SKM-1 treated with dmso at 0.1 percent for 144 hours (cell line): Measurements from ENCODE around the gene AGAP1.

Experiments used
- DNase-seq: peaks from one replicate; lab custom pipeline; 2025; ENCODE audit not compliant: unreplicated experiment; lab: John Stamatoyannopoulos, UW

AGAP1 gene

DNA sequence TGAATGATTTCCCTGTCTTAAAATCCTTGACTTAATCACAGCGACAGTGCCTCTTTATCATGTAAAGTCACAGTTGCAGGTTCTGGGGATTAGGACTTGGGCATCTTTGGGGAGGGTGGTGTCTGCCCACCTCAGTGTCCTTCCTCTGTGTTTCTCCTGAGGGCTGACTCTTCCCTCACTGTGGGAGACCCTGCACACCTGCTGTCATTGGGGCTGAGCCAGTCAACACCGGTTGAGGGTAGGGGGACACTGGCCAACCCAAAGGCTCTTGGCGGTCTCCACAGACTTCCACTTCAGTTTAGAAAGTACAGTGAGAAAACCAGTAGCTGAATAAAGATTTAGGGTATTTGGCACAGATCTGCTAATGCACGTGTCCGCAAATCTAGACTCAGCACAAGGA lies 36.9 kb downstream of the AGAP1 start:
- no peak for DNase-seq

DNA sequence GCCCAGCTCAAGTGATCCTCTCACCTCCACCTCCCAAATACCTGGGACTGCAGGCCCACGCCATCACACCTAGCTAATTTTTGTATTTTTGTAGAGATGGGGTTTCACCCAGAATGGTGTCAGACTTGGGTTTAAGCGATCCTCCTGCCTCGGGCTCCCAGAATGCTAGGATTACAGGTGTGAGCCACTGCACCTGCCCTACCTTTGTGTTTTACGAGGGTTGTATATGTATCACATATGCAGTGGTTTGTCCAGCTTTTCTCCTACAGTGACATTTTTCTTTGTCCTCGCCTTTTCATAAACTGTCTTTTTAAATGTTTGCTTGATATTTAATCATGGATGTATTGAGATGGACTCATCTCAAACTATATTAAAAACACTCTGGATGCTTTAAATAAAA lies 38.5 kb downstream of the AGAP1 start:
- no peak for DNase-seq

DNA sequence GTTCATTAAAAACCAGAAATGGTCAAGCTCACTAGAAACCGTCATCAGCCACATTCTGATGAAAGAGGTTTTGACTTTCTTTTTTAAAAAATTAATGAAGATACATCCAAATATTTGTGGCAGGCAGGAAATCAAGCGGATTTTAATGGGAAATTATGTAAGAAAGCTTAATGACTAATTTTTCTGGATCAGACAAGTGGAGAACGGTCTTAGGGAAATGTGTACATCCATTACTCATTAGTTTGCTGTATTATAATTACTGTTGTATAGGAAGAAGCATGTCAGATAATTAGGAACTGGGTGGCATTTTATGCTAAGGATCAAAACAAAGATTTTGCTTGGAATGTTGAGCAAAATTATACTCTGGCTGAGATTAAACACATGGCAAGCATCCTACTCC lies 39.4 kb downstream of the AGAP1 start:
- DNase-seq = no peak

DNA sequence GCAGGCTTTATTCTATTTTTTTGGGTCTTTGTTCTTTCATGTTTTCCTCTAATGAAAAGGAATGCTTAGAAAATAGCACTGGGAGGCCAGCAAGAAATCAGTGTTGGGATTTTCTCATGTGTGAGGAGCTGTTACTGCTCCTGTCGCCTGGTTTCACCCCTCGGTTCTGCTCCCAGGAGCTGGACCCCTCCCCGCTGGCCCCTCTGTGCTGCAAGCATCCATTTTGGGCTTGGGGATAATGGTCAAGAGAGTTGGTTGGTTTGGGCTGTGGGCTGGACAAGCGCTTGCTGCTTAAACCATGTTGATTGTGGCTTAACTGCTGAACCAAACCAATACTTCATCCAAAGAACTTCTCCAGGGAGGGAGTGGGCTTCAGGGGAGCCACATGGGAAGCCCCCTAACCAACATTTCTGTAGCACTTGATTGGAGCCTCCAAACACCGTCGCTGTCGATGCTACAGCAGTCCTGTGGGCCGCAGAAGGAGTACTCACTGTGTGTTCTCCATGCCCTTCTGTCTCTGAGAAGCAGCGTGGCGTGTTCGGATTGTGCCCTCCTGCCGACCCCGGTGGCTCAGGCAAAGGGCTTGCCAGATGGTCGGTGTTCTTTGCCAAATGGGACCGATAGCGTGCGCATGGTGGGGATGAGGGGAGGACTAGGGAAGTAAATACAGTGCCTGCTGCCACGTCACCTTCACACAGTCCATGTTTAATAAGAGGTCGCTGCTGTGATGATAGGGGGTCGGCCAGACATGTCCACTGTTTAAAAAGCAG lies 40.0 kb downstream of the AGAP1 start:
- no peak for DNase-seq

DNA sequence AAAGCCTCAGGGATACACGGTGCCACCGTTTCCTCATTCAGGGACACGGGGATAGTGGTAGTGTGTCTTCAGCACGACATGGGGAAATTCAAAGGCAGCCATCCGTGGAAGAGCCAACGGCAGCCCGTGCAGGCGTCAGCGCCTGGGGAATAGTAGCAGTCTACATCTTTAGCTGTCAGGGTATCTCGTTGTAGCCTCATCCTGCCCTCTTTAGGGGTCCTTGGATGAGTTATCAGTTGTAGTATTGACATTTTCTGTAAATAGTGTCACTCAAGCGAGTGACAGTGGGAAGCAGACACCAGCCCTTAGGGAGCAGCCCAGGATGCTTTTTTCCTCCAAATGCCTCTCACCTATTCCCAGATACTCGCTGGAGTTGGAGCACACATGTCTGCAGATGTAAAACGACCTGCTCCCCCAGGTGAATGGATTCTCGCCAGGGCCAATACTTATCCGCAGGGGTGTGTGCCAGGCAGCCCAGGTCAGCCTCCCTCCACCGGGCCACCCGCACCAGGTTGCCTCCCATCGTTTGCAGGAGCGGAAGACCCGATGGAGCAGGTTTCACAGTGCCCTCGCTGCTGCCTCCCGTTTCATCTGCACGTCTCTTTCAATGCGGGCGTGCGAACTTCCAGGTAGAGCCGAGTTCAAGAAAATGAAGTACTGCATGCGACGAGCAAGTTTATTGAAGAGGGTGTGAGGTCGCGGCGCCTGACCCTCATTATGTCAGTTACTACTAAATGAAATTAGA lies 41.0 kb downstream of the AGAP1 start:
- no peak for DNase-seq

DNA sequence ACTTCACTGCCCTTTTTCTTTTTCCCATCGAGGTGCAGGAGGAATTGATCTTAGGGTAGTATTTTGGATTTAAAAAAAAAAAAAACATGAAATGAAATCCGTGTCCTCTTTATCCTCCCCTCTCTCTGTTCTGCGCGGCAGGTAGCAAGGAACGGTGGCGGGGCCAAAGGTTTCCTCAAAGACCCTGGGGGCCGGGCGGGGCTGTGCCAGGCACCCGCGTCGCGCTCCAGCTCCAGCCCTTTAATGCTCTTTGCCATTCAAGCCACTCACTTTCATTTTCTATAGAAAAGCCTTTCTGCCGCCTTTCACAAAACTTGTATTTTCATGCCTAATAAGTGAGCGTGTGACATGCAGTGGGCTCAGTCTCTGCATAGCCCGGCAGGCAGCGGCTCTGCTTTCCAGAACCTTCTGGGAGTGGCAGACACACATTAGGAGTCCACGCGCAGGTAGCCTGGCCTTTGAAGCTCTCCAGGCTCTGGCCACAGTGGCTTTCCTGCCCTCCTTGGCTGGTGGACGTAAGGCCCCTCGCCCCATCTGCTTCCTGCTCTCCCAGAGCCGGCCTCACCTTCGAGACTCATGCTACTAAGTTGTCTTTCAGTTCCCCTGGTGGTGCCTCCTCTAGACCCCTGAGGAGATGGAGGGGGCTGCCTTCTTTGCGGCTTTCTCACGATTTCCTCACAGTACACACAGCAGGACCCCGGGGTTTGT lies 41.7 kb downstream of the AGAP1 start:
- no peak for DNase-seq

DNA sequence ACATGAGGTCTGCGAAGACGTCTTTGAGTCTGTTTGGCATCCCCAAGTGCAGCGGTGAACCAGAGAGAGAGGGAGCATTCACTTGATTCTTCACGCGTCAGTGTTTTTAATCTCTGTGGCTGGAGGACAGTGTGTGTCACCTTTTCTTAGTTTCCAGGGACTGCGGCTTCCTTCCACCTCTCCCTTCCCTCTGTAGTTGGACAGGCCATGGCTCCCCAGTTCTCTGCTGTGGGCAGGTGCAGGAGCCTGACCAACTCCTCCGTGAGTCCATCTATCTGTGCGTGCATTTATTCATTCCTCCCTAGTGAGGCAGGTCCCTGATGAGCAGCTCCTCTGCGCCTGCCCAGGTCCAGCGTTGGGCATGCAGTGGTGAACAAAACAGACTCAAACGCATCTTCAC lies 42.9 kb downstream of the AGAP1 start:
- DNase-seq = no peak

DNA sequence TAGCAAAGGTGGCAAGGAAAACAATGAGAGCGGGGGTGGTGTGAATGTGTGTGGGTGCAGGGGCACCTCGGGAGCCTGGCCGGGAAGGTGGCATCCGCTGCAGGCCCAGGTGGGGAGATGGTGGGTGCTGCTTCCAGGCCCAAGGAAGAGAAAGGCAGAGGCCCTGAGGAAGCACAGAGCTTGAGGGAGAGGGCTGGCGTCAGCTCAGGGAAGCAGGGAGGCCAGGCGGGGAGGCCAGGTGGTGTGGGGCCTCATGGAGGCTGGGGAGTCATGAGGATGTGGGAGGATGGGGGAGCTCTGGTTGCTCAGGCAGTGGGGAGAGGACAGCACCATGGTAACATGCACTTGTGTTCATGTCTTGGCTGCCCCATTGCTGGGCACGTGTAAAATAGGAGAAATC lies 43.3 kb downstream of the AGAP1 start:
- no peak for DNase-seq

DNA sequence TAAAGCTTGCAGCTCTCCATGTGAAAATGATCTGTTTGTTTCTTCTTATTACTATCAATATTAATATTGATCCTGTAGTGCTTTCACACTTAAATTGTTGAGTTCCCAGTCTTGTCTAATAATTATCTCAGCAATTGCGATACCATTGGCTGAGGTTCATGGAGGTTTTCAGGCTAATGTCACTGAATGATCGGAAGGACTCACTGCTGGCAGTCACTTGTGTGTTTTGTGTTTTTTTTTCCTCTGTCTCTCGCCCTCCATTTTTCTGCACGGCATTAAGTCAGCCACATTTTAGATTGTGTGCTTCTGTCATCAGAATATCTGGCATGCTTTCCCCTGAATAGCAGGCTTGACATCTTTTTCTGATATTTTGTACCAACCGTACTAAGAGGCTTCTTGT lies 43.7 kb downstream of the AGAP1 start:
- no peak for DNase-seq

DNA sequence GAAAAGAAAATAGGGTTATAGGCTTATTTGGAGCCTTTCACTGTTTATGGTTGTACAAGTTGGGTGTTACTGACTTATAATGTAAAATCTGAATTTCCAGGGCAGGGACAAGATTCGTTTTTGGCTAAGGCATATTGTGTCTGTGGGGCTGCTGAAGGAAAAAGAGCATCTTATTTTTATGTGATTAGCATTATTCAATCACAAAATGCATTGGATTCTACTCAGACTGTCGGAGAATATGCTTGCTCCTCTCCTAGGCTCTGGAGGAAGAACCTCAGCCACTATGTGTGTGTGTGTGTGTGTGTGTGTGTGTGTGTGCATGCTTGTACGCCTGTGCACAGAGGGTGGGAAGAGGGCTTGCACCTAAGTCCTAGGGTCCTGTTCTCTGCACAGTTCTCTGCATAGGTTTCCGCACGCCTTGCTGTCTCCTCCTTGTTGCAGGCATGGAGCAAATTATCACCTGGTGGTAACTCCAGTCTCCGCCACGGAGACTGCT lies 44.3 kb downstream of the AGAP1 start:
- no peak for DNase-seq

DNA sequence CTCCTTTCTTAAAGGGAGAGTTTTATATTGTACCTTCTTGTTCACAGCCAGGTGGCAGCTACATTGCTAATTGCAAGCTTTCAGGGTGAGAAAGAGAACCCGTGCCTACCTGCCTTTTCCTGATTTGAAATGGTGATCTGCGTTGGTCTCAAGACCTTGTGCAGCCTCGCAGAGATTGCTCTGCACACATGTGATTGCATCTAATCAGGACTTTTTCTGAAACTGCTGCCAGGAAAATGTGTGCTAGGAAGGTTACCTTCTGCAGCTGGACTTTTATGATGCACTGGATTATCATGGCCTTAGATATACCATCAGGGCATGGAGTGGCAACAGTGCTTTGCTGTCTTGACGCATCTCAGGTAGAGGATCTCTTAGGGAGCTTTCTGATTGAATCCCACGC lies 45.1 kb downstream of the AGAP1 start:
- no peak for DNase-seq

DNA sequence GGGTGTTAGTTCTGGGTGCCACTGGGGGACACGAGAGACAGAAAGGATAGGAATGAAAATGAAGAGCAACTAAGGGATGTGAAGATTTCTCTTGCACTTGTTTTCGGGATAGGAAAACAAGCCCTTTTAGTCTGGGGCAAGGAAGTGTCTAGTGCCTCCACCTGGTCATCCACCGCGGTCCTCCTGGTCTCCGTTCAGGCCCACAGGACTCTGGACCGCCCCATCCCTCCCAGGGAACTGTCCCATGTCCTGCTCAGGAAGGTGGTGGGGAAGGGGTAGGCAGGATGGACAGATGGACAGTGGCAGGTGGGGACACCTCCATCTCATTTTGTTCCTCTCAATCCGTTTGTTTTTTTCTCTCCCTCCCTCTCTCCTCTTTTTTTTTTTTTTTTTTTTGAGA lies 45.9 kb downstream of the AGAP1 start:
- no peak for DNase-seq

DNA sequence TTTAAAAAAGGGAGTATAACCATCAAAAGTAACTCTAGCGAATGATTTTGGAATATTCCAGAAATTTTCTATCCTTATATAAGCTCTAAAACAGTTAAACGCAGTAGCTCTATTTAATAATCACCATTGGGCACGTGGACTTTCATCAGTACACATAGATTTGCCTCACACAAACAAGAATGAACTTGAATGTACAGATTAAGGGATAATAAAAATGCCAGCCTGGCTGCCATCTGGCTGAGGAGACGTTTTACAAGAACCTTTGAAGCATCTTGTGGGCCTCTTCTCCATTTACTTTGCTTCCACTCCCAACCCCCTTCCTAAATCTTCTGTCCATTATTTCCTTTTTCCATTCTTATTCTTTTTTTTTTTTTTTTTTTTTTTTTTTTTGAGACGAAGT lies 47.2 kb downstream of the AGAP1 start:
- DNase-seq = no peak

DNA sequence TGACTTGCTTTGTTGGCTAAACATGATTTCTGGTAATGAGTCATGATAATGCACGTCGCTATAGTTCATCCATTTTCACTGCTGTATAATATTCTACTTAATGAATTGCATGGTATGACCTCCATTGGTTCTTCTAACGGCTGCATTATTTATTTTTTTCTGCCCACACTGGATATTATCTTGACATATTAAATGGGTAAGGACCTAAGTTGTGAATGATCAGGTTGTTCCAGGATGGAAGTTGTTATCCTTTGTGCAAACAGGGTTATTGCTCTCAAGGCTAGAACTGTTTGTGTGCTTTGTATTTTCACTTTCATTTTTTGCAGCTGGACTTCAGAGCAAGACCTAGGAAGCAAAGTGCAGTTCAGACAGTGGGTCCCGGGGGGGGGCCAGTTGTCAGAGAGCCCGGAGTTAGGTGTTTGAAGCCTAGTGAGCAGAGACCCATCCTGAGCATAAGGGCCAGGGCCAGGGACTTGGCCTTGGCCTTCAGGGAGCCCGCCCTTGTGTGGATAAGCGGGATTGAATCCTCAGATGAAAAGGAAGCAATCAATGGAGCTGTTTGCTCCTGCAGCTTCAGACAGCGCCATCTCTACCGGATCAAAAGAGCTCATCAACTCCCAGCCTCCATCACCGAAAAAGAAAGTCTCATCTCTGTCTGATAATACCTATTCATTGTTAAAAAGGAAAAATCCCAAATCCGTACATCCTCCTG lies 48.2 kb downstream of the AGAP1 start:
- DNase-seq = no peak

DNA sequence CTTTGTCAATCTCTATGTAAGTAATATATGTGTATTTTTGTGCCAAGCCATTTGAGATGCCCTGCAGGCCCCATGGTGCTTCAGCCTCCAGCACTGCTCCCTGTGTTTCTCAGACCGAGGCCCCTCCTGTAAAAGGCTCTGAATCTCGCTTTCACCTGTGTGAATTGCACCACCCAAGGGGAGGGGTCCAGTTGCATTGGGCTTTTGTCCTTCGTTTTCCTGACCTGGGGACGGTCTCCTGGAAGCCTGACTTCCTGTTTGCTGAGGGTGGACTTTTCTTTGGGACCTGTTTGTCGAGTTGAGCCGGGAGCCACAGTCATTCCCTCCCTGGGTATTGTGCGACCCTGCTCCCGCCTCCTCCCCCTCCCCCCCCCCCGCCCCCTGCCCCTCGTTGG lies 48.9 kb downstream of the AGAP1 start:
- no peak for DNase-seq

DNA sequence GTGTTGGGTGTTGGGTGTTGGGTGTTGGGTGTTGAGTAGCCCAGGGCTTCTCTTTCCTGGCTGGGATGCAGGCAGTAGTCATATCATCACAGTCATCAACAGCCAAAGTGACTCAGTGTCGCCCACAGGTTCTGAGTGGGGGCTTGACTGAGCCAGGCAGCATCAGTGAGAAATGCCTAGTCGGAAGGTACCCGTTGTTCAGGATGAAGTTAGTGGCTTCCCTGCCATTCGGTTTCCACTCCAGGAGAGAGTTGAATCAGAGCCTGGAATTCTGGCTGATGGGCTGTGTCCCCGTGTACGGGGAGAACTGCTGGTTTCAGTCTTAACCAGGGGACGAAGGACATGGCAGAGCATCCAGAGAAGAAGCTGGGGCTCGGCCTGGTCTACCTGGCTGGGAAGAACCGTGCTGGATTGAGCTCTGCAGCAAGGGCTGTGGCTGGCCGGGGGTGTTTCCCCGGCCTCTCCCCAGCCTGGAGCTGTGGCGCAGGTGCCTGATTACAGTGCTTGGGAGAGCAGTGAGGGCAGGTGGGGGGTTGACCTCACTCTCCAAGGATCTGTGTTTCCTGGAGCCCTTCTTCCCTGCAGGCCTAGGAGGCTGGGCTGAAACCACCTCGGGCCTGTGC lies 49.4 kb downstream of the AGAP1 start:
- no peak for DNase-seq

DNA sequence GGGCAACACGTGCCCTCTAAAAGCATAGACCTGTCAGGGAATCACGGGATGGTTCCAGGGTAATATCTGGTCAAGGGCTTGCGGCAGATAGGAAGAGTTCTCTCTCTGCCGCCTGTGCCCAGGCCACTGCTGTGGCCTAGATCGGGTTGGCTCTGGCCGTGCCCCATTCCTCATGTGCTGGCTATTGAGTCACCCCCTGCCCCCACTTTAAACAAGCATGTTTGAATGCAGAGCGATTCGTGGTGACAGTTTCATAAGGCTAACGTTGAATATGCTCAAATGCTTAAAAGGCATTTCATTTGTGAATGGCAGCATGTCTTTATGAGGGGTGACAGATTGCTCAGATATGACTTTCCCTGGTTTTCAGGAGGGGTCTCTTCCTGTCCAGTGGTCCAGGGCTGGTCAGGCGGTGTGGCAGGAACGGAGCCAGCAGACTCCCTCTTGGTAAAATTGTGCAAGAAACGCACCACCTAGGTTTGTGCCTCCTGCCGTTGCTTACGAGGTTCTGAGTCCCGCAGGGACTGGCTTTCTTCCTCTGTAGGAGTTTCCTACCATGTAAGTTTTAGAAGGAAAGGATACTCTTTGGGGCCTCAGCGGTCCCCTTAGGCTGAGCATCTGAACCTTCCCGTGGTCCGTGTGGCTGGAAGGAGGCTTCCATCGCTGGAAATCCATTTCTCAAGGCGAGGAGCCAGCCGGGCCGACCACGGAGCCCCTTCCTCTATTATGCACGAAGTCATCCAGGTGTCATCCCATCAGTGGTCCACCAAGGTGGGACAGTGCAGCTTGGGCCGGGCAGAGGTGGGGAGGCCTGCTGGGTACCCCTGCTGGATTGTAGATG lies 50.2 kb downstream of the AGAP1 start:
- DNase-seq = no peak

DNA sequence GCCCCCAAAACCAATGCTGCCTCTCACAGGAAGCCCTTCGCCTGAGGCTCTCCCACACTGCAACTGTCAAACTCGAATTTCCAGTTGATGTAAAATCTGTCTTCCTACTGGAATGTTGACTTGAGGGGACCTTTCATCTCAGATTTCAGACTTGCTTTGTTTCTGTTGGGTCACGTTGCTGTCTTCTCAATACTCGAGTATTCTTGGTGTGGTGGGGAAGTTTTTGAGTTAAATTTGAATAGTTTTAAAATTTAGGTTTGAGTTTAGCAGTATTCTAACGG lies 50.8 kb downstream of the AGAP1 start:
- DNase-seq = no peak

DNA sequence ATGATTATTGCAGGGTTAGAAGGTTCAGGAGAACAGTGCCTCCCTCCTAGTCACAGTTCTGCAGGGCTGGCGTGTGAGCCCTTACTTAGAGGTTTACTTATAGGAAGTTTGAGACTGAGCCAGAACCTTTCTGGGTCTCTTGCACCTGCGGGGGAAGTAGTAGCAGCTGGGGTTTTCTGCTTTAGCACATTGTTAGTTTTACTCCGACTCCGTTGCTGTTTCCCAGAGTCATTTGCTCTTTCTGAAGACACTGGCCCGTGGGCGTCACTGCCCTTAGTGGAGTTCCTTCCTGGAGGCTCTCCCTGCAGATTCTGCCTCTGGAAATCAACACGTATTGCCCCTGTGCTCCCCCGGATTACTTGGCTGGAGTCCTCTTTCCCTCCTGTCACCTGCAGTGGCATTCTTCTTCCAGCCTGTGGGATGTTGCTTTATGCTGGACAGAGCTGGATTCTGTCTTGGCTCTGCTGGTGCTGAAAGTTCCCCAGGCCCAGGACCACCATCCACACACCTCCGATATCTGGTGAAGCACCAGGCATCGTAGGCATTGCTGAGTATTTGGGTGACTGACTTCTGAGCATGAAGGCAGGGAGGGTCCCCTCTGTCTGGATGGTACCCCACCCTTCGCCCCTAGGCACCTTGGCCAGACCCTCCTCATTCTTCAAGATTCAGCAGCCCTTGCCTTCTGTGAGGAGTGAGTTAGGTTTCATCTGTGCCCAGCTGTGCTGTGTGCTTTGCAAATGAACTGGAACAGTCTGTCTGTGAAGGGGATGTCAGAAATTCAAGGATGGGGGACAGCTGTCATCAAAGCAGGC lies 51.7 kb downstream of the AGAP1 start:
- DNase-seq = no peak

DNA sequence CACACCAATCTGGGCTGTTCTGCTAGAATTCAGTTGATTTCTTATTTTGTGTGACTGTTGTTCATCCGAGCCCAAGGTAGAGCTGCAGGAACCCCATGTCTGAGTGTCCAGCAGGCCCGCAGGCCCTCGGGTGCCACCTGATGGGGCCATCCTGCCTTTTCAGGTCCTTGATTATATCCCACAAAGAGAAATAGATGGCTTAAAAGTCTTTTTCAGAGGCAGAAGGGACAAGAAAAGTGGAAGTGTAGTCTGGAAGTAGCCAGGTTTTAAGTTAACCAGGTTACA lies 52.2 kb downstream of the AGAP1 start:
- no peak for DNase-seq
